Heart left ventricle (tissue), 13 donors: ENCODE results near the gene JDP2.

Experiments
- CTCF ChIP-seq, 12 donors: fragments of 200-600 bp; sonication (generic) in 4 of 12; IDR thresholded peaks; one replicate each; pipeline versions ENCODE4 v1.5.0 to v1.8.0; 2018 to 2022; ENCODE audit warnings: antibody characterized with exemption in 12 of 12, mild to moderate bottlenecking in 5 of 12
- POLR2A ChIP-seq, 2 donors: fragments of 450-650 bp; IDR thresholded peaks; one replicate each; pipeline ENCODE4 v1.6.1; 2017; ENCODE audit warnings: antibody characterized with exemption in 2 of 2, mild to moderate bottlenecking in 2 of 2, moderate library complexity in 2 of 2
- donor health status: ischemic (EF 13 %, LVEDD 7.1; RV severe dilation, severe dysfunction).
- donor health status: DM: no; HTN: yes; CAD: no.
- donor health status: DM: no; HTN: no; CAD: no.
- donor health status: ischemic (EF 25% LVEDD 6.9; RV normal size, moderate dysfunction).
- donor health status: ischemic (EF 25% LVEDD 5.7; RV mildly dilated, moderate dysfunction).
- donor health status: ischemic (EF 35%, LVEDD 5.7; RV mildly dilated, moderate dysfunction).
- donor health status: nonischemic (EF 11% LVEDD 7.7; RV severe dilation, severe dysfunction).
- donor health status: DM: yes; HTN: yes; CAD: no.
- donor health status: PGD.
- donor health status: ischemic (EF 29% LVEDD 5.4; RV normal size, mild dysfunction).
- donor health status: nonischemic (EF 23%, LVEDD 6.1; RV moderate dilation, normal function).

DNA sequence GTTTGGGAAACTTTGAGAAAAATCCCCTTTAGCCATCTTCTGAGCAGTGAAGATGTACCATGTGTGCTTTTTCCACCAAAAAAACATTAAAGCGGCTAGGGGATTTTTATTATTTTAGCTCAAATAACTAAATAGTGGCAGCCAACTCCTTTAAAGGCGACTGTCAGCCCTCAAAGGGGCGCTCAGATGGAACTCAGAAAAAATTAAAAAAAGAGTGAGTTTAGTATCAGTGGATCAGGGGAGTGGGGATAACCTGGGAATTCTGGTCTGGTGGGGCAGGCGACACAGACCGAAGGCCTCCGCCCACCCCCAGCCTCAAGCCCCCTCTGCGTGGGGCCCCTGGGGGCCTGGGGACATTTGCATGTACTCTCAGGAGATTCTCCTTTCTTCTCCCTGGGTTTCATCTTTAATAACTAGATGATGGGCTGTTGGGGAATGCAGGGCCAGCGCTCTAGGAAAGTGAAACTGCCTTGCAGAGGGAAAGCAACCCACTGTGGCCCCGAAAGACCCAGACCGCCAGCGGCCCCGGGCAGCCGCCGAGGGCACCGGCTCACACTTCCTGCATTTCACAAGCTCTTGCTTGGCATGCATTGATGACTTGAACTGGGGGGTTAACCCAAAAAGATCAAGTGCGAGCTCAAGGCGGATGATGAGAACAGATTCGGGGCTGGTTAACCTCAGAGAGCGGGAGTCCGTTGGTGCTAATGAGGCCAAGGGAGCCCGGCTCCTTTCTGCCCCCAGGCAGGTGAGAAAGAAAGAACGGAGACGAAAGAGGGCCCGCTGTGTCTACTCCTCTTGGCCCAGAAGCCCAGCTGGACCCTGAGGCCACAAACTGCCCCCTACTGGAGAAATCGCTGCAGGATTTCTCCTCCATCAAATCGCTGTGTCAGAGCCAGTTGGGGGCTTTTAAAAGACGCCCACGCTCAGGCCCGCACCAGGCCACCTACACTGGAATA, 87.1 kb downstream of the JDP2 start:
- TF ChIP-seq CTCF (IDR thresholded peaks at IDR 0.05): peak in 5 of 12 donors; percentile 4 to 50 (median 13)
- TF ChIP-seq POLR2A (IDR thresholded peaks at IDR 0.05): no peak
